K562 (cell line): ENCODE measurements around the gene MUCL3. TPM values are rescaled to one million over a fixed set of nuclear protein-coding genes. Genes with fewer than 3 reads are reported as not detected.

ENCODE experiments used
- ATAC-seq: fragments of 200-7000 bp; cut with Tn5 transposase; 3 replicates; pipeline ENCODE4 v1.9.1; 2020; ENCODE audit warnings: moderate library complexity
- BruUV-seq: library from RNA; stranded (reverse); fragments of 400-500 nt; replicated peaks from 2 replicates; lab custom pipeline; 2021; lab: Mats Ljungman, UMichigan
- CTCF ChIA-PET: fragments of 300-600 bp; formaldehyde crosslinking; extraction: SDS; loops from one replicate; lab custom pipeline; 2021; ENCODE audit warnings: low intra/inter-chr PET ratio; lab: Yijun Ruan, JAX
- POLR2A ChIA-PET: fragments of 300-600, 350-650 bp; sonication (Branson Sonifier 250); formaldehyde crosslinking; extraction: SDS; loops from one replicate; lab custom pipeline; 2021; ENCODE audit warnings: antibody characterized with exemption, inconsistent platforms; lab: Yijun Ruan, JAX
- DNase-seq, 4 experiments: peaks; one replicate each; pipeline versions ENCODE4 v3.0.0 to v3.0.0-alpha.2; 2011 to 2018; ENCODE audit warnings: low spot score in 3 of 4, mixed read lengths in 3 of 4; ENCODE audit errors: extremely low read depth in 1 of 4
- FAIRE-seq: peaks from 2 replicates; lab custom pipeline; 2011; peaks lifted over from hg19 to GRCh38; lab: Jason Lieb, UNC
- H2AFZ ChIP-seq: 2 replicates; pipeline ENCODE4 v1.6.0; 2011; ENCODE audit warnings: low read depth, low read length, control low read depth, inconsistent platforms
- H3K27ac ChIP-seq: fragments of 200-600 bp; 3 replicates; pipeline ENCODE4 v1.8.0; 2011; ENCODE audit warnings: low read depth, mild to moderate bottlenecking, control low read depth, inconsistent platforms, low read length, moderate library complexity, mixed read lengths; ENCODE audit errors: extremely low read depth
- H3K27me3 ChIP-seq, 2 experiments: fragments of 300-600 bp in 1 of 2; 2 replicates in 1 of 2; 3 replicates in 1 of 2; pipeline versions ENCODE4 v1.6.0 to v1.8.0; 2011; ENCODE audit warnings: inconsistent platforms in 2 of 2, low read length in 2 of 2, mild to moderate bottlenecking in 1 of 2, mixed read lengths in 1 of 2, moderate library complexity in 1 of 2; ENCODE audit not compliant: control insufficient read depth in 2 of 2, insufficient read depth in 2 of 2
- H3K36me3 ChIP-seq: fragments of 300-600 bp; 3 replicates; pipeline ENCODE4 v1.8.0; 2011; ENCODE audit warnings: mild to moderate bottlenecking, low read length, inconsistent platforms; ENCODE audit not compliant: control insufficient read depth, insufficient read depth
- H3K4me1 ChIP-seq, 2 experiments: fragments of 200-600 bp in 1 of 2; replicated peaks in 1 of 2; 2 replicates in 1 of 2; 3 replicates in 1 of 2; pipeline versions ENCODE4 v1.5.1 to v1.8.0; 2011; ENCODE audit warnings: inconsistent platforms in 2 of 2, low read length in 2 of 2, mild to moderate bottlenecking in 1 of 2, mixed read lengths in 1 of 2, moderate library complexity in 1 of 2; ENCODE audit not compliant: control insufficient read depth in 2 of 2, insufficient read depth in 2 of 2
- H3K4me2 ChIP-seq: 2 replicates; pipeline ENCODE4 v1.6.1; 2011; ENCODE audit warnings: low read length, control low read depth, inconsistent platforms, mixed read lengths; ENCODE audit not compliant: insufficient read depth
- H3K4me3 ChIP-seq: fragments of 200-600 bp; sonication (generic), shearing (Covaris generic); 2 replicates; pipeline ENCODE4 v1.5.1; 2016; ENCODE audit warnings: control low read depth, inconsistent platforms
- H3K79me2 ChIP-seq: fragments of 200-600 bp; 3 replicates; pipeline ENCODE4 v1.8.0; 2011; ENCODE audit warnings: low read length, inconsistent platforms; ENCODE audit not compliant: control insufficient read depth, insufficient read depth
- H3K9ac ChIP-seq, 2 experiments: 2 replicates each; pipeline versions ENCODE4 v1.6.0 to v1.6.1; 2011; ENCODE audit warnings: low read depth in 2 of 2, low read length in 2 of 2, control low read depth in 1 of 2, inconsistent platforms in 1 of 2, mild to moderate bottlenecking in 1 of 2, mixed read lengths in 1 of 2; ENCODE audit not compliant: insufficient read depth in 1 of 2
- H3K9me1 ChIP-seq: one replicate; pipeline ENCODE4 v1.6.0; 2011; ENCODE audit warnings: inconsistent platforms, mild to moderate bottlenecking, low read length, moderate library complexity; ENCODE audit not compliant: control insufficient read depth, insufficient read depth
- H3K9me3 ChIP-seq: replicated peaks from 2 replicates; pipeline ENCODE4 v1.5.1; 2011; ENCODE audit warnings: low read depth, low read length, inconsistent platforms; ENCODE audit not compliant: control insufficient read depth, insufficient read depth
- H4K20me1 ChIP-seq: replicated peaks from 2 replicates; pipeline ENCODE4 v1.6.1; 2011; ENCODE audit warnings: low read length, inconsistent platforms, mixed read lengths; ENCODE audit not compliant: control insufficient read depth, insufficient read depth
- ATF7 ChIP-seq: fragments of 450-650 bp; IDR thresholded peaks from 2 replicates; pipeline ENCODE4 v1.7.1; 2014; ENCODE audit warnings: mild to moderate bottlenecking, moderate library complexity
- FOXO4 ChIP-seq: fragments of 450-650 bp; formaldehyde crosslinking; IDR thresholded peaks from 2 replicates; pipeline ENCODE4 v1.4.0; 2020; ENCODE audit warnings: mild to moderate bottlenecking, moderate library complexity
- GTF2B ChIP-seq: IDR thresholded peaks from 2 replicates; pipeline ENCODE4 v1.6.1; 2011; ENCODE audit not compliant: insufficient read length; ENCODE audit errors: extremely low read depth
- NCOA1 ChIP-seq: fragments of 450-650 bp; IDR thresholded peaks from 2 replicates; pipeline ENCODE4 v1.6.1; 2016; ENCODE audit warnings: low read depth
- RBFOX2 ChIP-seq: fragments of 200-400 bp; formaldehyde crosslinking; IDR thresholded peaks from 2 replicates; pipeline ENCODE4 v1.6.1; 2017; ENCODE audit warnings: low read depth, mild to moderate bottlenecking, low read length, moderate library complexity
- TAF1 ChIP-seq: IDR thresholded peaks from 2 replicates; pipeline ENCODE4 v1.6.1; 2011; ENCODE audit warnings: mild to moderate bottlenecking, low read length, moderate library complexity; ENCODE audit not compliant: insufficient read depth, control insufficient read depth, severe bottlenecking; ENCODE audit errors: extremely low read depth
- XRCC4 ChIP-seq: IDR thresholded peaks from one replicate; pipeline ENCODE4 v1.6.1; 2011; ENCODE audit not compliant: insufficient read depth, insufficient read length; ENCODE audit errors: extremely low read depth
- ZBTB8A ChIP-seq: fragments of 450-650 bp; IDR thresholded peaks from 2 replicates; pipeline ENCODE4 v1.6.1; 2018; ENCODE audit warnings: mild to moderate bottlenecking, moderate library complexity; ENCODE audit not compliant: partially characterized antibody
- ZNF347 ChIP-seq: fragments of 450-650 bp; formaldehyde crosslinking; IDR thresholded peaks from 2 replicates; pipeline ENCODE4 v1.4.0; 2020; ENCODE audit warnings: low read depth, mild to moderate bottlenecking, moderate library complexity
- WGBS: fragments of 100-300 bp; shearing (Covaris generic); methylation state at CpG from one replicate; pipeline ENCODE4 v1.1.6; 2016; ENCODE audit warnings: low coverage, mixed read lengths; ENCODE audit not compliant: insufficient coverage; ENCODE audit errors: missing lambda C conversion rate; 5-methylcytosine and 5-hydroxymethylcytosine counted together
- in situ Hi-C: fragments of 300-500 bp; cut with MboI; formaldehyde crosslinking; loops from 4 replicates; pipeline ENCODE4 v1.15.0; 2018; ENCODE audit warnings: inconsistent platforms, mixed read lengths
- intact Hi-C: fragments of 100-400 bp; cut with micrococcal nuclease; formaldehyde crosslinking; loops from 2 replicates; pipeline ENCODE4 v1.14.2; 2022
- polyA plus RNA-seq, 8 experiments: library from polyadenylated mRNA; depleted of rRNA in 4 of 8; stranded (reverse) in 5 of 8; unstranded in 3 of 8; fragments of >200 nt; fragmentation: Nextera tagmentation in 2 of 8; fragmentation: Illumina TruSeq in 1 of 8; extraction: Ambion mirVana in 2 of 8; extraction: Trizol in 1 of 8; gene quantifications; 2 replicates each; pipeline versions ENCODE4 v1.2.1 to v1.2.3, GENCODE V29; 2011 to 2014; ENCODE audit warnings: inconsistent platforms in 1 of 8, missing spikeins in 1 of 8
- total RNA-seq, 7 experiments: library from RNA; depleted of rRNA in 6 of 7; stranded (reverse); fragments of >200 nt in 6 of 7; fragmentation: Illumina TruSeq in 2 of 7; extraction: Trizol in 2 of 7; gene quantifications; 2 replicates each; pipeline versions ENCODE4 v1.2.1 to v1.2.3, GENCODE V29; 2011 to 2021; ENCODE audit warnings: low replicate concordance in 1 of 7
- TF ChIP-seq, protein P1 (sequence below): fragments of 450-650 bp; IDR thresholded peaks from one replicate; pipeline ENCODE4 v1.6.1; 2018; ENCODE audit warnings: mild to moderate bottlenecking, moderate library complexity; ENCODE audit not compliant: partially characterized antibody

The MUCL3 gene
- total and polyA plus RNA-seq, 9 of the 15 experiments (the other 6 are each of a cell fraction or from before 2014, with no cell fraction given) = 0.07 TPM; not detected in 8

GRCh38 chr6:30898750-30899360, 41.9 kb upstream of the MUCL3 start:
- no peak overlapping the region for H3K9ac ChIP-seq
- no peak overlapping the region for H3K4me2 ChIP-seq
- no peaks in the 10 kb centered on the region; the same call in 1 of the 2 replicates for H4K20me1 ChIP-seq
- H3K4me1 ChIP-seq = peaks cover 0 to 6% of the 10 kb centered on the region in 2 experiments; a peak in 1 of 5 replicates
- no peaks in the 10 kb centered on the region for H3K9me1 ChIP-seq
- H3K27me3 ChIP-seq = no peaks in the 10 kb centered on the region
- intact Hi-C loops (no loop called here), in situ Hi-C loops (no loop called here)
- no TSS peak for BruUV-seq
- FAIRE-seq (no peak), DNase-seq (no peak), ATAC-seq (no peak)
- no peaks in the 10 kb centered on the region for H3K79me2 ChIP-seq
- H2AFZ ChIP-seq = no peak overlapping the region
- 0 out of 2 replicates have a peak, but pooled peaks have one; percentile 25 for TF ChIP-seq RBFOX2
- TF ChIP-seq ZBTB8A = no peak
- no peak overlapping the region for H3K4me3 ChIP-seq
- peaks cover 52% of the 10 kb centered on the region; the same call in 2 of the 3 replicates for H3K36me3 ChIP-seq
- 73% methylated on average over 23 of the region's 23 CpGs for WGBS
- no peaks in the 10 kb centered on the region for H3K9me3 ChIP-seq
- ChIA-PET CTCF (no interaction called here), POLR2A (interaction anchor here (0.5 to 1.9 kb wide), 10 partner anchors 9 to 180 kb away, joined by 3 to 4 read pairs (median 4); partner anchors contain the start of gene GTF2H4)
- H3K27ac ChIP-seq = no peak overlapping the region

- H3K27me3 ChIP-seq = no peaks in the 10 kb centered on the region
- ChIA-PET POLR2A (interaction anchor here (1.4 to 2.2 kb wide), 3 partner anchors 11 to 28 kb away, joined by 5 to 6 read pairs (median 5); partner anchors contain the start of gene DDR1), CTCF (no interaction called here)
- no peak for DNase-seq
- H3K4me1 ChIP-seq = peaks cover 0 to 6% of the 10 kb centered on the region in 2 experiments; a peak in 1 of 5 replicates
- no peak overlapping the region for H2AFZ ChIP-seq
- peaks cover 32% of the 10 kb centered on the region; the same call in 2 of the 3 replicates for H3K36me3 ChIP-seq
- no peak for FAIRE-seq
- H3K9ac ChIP-seq = no peak overlapping the region
- no peak for ATAC-seq
- no peaks in the 10 kb centered on the region for H3K9me3 ChIP-seq
- no peaks in the 10 kb centered on the region for H4K20me1 ChIP-seq
- no peak overlapping the region for H3K27ac ChIP-seq
- intact Hi-C loops (no loop called here), in situ Hi-C loops (no loop called here)
- no peak overlapping the region for H3K4me2 ChIP-seq
- no peaks in the 10 kb centered on the region for H3K9me1 ChIP-seq
- WGBS = 25% methylated on average over 1 of the region's 1 CpG
- no TSS peak for BruUV-seq
- H3K4me3 ChIP-seq = no peak overlapping the region
- no peaks in the 10 kb centered on the region for H3K79me2 ChIP-seq
- TF ChIP-seq XRCC4 (no peak), TAF1 (no peak), GTF2B (no peak), FOXO4 (CRISPR knock-in tag) (no peak), ATF7 (no peak), ZNF347 (CRISPR knock-in tag) (no peak), NCOA1 (no peak)
- TF ChIP-seq, protein P1, sequence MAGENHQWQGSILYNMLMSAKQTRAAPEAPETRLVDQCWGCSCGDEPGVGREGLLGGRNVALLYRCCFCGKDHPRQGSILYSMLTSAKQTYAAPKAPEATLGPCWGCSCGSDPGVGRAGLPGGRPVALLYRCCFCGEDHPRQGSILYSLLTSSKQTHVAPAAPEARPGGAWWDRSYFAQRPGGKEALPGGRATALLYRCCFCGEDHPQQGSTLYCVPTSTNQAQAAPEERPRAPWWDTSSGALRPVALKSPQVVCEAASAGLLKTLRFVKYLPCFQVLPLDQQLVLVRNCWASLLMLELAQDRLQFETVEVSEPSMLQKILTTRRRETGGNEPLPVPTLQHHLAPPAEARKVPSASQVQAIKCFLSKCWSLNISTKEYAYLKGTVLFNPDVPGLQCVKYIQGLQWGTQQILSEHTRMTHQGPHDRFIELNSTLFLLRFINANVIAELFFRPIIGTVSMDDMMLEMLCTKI = no peak
Observed at GRCh38 chr6:30900863-30901417, 39.8 kb upstream of the MUCL3 start.
